ENCODE data around the gene KRT85.
"Not testable (repeated sequence)": the region's sequence is repeated elsewhere in the genome, so short reads cannot be mapped to it uniquely, and the experiment has no call there.

Gene KRT85

GRCh38 chr12:52323416-52324152, 43.7 kb downstream of the KRT85 start:
- no peak for DNase-seq (ENCODE audit: low spot score)

GRCh38 chr12:52323001-52323400, 44.3 kb downstream of the KRT85 start:
- DNase-seq (ENCODE audit: low spot score) = no peak

- no peak for DNase-seq (ENCODE audit: low spot score)
These were observed 45.2 kb downstream of the KRT85 start for GRCh38 chr12:52322069-52322468.

GRCh38 chr12:52321418-52321817, 45.9 kb downstream of the KRT85 start:
- DNase-seq (ENCODE audit: low spot score) = peak; percentile 34

GRCh38 chr12:52320784-52321400, 46.4 kb downstream of the KRT85 start, which contains the start of gene KRT83:
Gene KRT83 (minus strand): TSS chr12:52321398. CDS start chr12:52321335, 63 bp downstream.
- DNase-seq (ENCODE audit: low spot score) = no peak

GRCh38 chr12:52319097-52319496, 48.2 kb downstream of the KRT85 start:
- DNase-seq (ENCODE audit: low spot score) = peak; percentile 39

GRCh38 chr12:52318241-52318990, 48.9 kb downstream of the KRT85 start:
- DNase-seq (ENCODE audit: low spot score) = no peak

- no peak for DNase-seq (ENCODE audit: low spot score)
These were observed 49.7 kb downstream of the KRT85 start for GRCh38 chr12:52317468-52318052.

- no peak for DNase-seq (ENCODE audit: low spot score)
These were observed 50.6 kb downstream of the KRT85 start for GRCh38 chr12:52316701-52317100.

GRCh38 chr12:52316290-52316689, 51.0 kb downstream of the KRT85 start:
- DNase-seq (ENCODE audit: low spot score) = no peak

GRCh38 chr12:52315721-52316120, 51.6 kb downstream of the KRT85 start:
- DNase-seq (ENCODE audit: low spot score) = not testable (repeated sequence)

GRCh38 chr12:52314511-52314910, 52.8 kb downstream of the KRT85 start:
- DNase-seq (ENCODE audit: low spot score) = no peak

GRCh38 chr12:52313926-52314325, 53.4 kb downstream of the KRT85 start:
- no peak for DNase-seq (ENCODE audit: low spot score)

- no peak for DNase-seq (ENCODE audit: low spot score)
These were observed 53.8 kb downstream of the KRT85 start for GRCh38 chr12:52313461-52313860.

GRCh38 chr12:52312086-52312485, 55.2 kb downstream of the KRT85 start:
- DNase-seq (ENCODE audit: low spot score) = no peak

GRCh38 chr12:52311285-52311648, 56.0 kb downstream of the KRT85 start:
- no peak for DNase-seq (ENCODE audit: low spot score)

GRCh38 chr12:52310622-52311284, 56.5 kb downstream of the KRT85 start:
- no peak for DNase-seq (ENCODE audit: low spot score)

Measured in SW480 (cell line).